HG03469 (cell line): ENCODE data around the gene RAX2.
"Not testable (repeated sequence)": the region's sequence is repeated elsewhere in the genome, so short reads cannot be mapped to it uniquely, and the experiment has no call there.

Source experiments
- ATAC-seq: cut with Tn5 transposase; IDR thresholded peaks from one replicate; pipeline ENCODE4 v1.9.1; 2021; ENCODE audit warnings: mild to moderate bottlenecking, moderate library complexity, moderate number of reproducible peaks; ENCODE audit not compliant: unreplicated experiment

Gene RAX2

GRCh38 chr19:3762130-3762473, 9.9 kb downstream of the RAX2 start:
- no peak for ATAC-seq

- ATAC-seq, result no peak
Measured at GRCh38 chr19:3761382-3762129, 10.5 kb downstream of the RAX2 start, which contains the start of gene APBA3. APBA3 (minus strand) TSS chr19:3761692; CDS start chr19:3760264, 1,428 bp downstream.

GRCh38 chr19:3760871-3761361, 11.1 kb downstream of the RAX2 start:
- no peak for ATAC-seq

GRCh38 chr19:3759482-3760254, 12.4 kb downstream of the RAX2 start:
- ATAC-seq, result no peak

- ATAC-seq, result not testable (repeated sequence)
Measured at GRCh38 chr19:3758297-3758696, 13.7 kb downstream of the RAX2 start.

GRCh38 chr19:3757705-3758104, 14.3 kb downstream of the RAX2 start:
- ATAC-seq, result not testable (repeated sequence)

GRCh38 chr19:3753631-3754410, 18.2 kb downstream of the RAX2 start:
- no peak for ATAC-seq

- no peak for ATAC-seq
Measured at GRCh38 chr19:3752492-3752891, 19.5 kb downstream of the RAX2 start.

GRCh38 chr19:3751236-3751635, 20.8 kb downstream of the RAX2 start:
- ATAC-seq, result no peak

GRCh38 chr19:3750211-3750610, 21.8 kb downstream of the RAX2 start:
- no peak for ATAC-seq

GRCh38 chr19:3748965-3749364, 23.1 kb downstream of the RAX2 start:
- ATAC-seq, result no peak

- no peak for ATAC-seq
Measured at GRCh38 chr19:3746371-3747056, 25.5 kb downstream of the RAX2 start.

- no peak for ATAC-seq
Measured at GRCh38 chr19:3745363-3746045, 26.5 kb downstream of the RAX2 start.

GRCh38 chr19:3743486-3743885, 28.5 kb downstream of the RAX2 start:
- ATAC-seq, result no peak

GRCh38 chr19:3740431-3740830, 31.6 kb downstream of the RAX2 start:
- ATAC-seq, result no peak

- ATAC-seq, result no peak
Measured at GRCh38 chr19:3738477-3739220, 33.4 kb downstream of the RAX2 start.

GRCh38 chr19:3737487-3738205, 34.4 kb downstream of the RAX2 start:
- ATAC-seq, result no peak

GRCh38 chr19:3736106-3736724, 35.8 kb downstream of the RAX2 start:
- ATAC-seq, result no peak

- no peak for ATAC-seq
Measured at GRCh38 chr19:3734310-3734600, 37.8 kb downstream of the RAX2 start.
